Hematopoietic multipotent progenitor cell treated with erythropoietin and hydrocortisone succinate and interleukin-3 and kit ligand, for 8 days (in vitro differentiated cells): ENCODE results near the gene RNPEPL1.
"Not testable (repeated sequence)": the region's sequence is repeated elsewhere in the genome, so short reads cannot be mapped to it uniquely, and the experiment has no call there.

Source experiments
- DNase-seq: peaks from one replicate; pipeline ENCODE4 v3.0.0-alpha.2; 2015

Gene RNPEPL1

GRCh38 chr2:240567872-240568677, at the start of gene RNPEPL1:
Gene RNPEPL1 (plus strand): TSS chr2:240568484. CDS start chr2:240568587, 103 bp downstream.
- DNase-seq: peak; percentile 47

- DNase-seq: no peak
Measured at GRCh38 chr2:240518981-240519380, 49.3 kb upstream of the RNPEPL1 start.

- no peak for DNase-seq
Measured at GRCh38 chr2:240519396-240520129, 48.7 kb upstream of the RNPEPL1 start.

- no peak for DNase-seq
Measured at GRCh38 chr2:240520130-240520973, 47.9 kb upstream of the RNPEPL1 start.

GRCh38 chr2:240520974-240521350, 47.3 kb upstream of the RNPEPL1 start:
- DNase-seq: no peak

- not testable (repeated sequence) for DNase-seq
Measured at GRCh38 chr2:240521885-240522284, 46.4 kb upstream of the RNPEPL1 start.

GRCh38 chr2:240522406-240522805, 45.9 kb upstream of the RNPEPL1 start:
- DNase-seq: no peak

GRCh38 chr2:240523451-240524281, 44.6 kb upstream of the RNPEPL1 start:
- no peak for DNase-seq

GRCh38 chr2:240524963-240525718, 43.1 kb upstream of the RNPEPL1 start:
- no peak for DNase-seq

- no peak for DNase-seq
Measured at GRCh38 chr2:240525802-240526201, 42.5 kb upstream of the RNPEPL1 start.

GRCh38 chr2:240526521-240526920, 41.8 kb upstream of the RNPEPL1 start:
- DNase-seq: no peak

- DNase-seq: no peak
Measured at GRCh38 chr2:240527153-240527750, 41.0 kb upstream of the RNPEPL1 start.

- DNase-seq: no peak
Measured at GRCh38 chr2:240528406-240529040, 39.8 kb upstream of the RNPEPL1 start.

GRCh38 chr2:240529344-240529999, 38.8 kb upstream of the RNPEPL1 start:
- DNase-seq: no peak

- DNase-seq: no peak
Measured at GRCh38 chr2:240530181-240530580, 38.1 kb upstream of the RNPEPL1 start.

GRCh38 chr2:240531038-240531437, 37.2 kb upstream of the RNPEPL1 start:
- DNase-seq: no peak

GRCh38 chr2:240532031-240532775, 36.1 kb upstream of the RNPEPL1 start:
- DNase-seq: no peak

GRCh38 chr2:240538031-240538780, 30.1 kb upstream of the RNPEPL1 start:
- DNase-seq: no peak

GRCh38 chr2:240539101-240539500, 29.2 kb upstream of the RNPEPL1 start:
- DNase-seq: not testable (repeated sequence)
